Peyer's patch (tissue), 4 donors: Measurements from ENCODE around the gene MET.

Experiments
- CTCF ChIP-seq, 6 experiments: fragments of 450-650 bp in 4 of 6; fragments of 200-600 bp in 2 of 6; sonication (generic) in 1 of 6; IDR thresholded peaks; one replicate each; pipeline ENCODE4 v1.5.1; 2017 to 2019; ENCODE audit warnings: antibody characterized with exemption in 6 of 6, mild to moderate bottlenecking in 3 of 6, moderate library complexity in 1 of 6
- POLR2A ChIP-seq, 2 donors: fragments of 450-650 bp; IDR thresholded peaks; one replicate each; pipeline ENCODE4 v1.5.1; 2017; ENCODE audit warnings: antibody characterized with exemption in 2 of 2, mild to moderate bottlenecking in 2 of 2, moderate library complexity in 2 of 2

GRCh38 chr7:116836911-116837310 is 164.9 kb downstream of the MET start:
- TF ChIP-seq CTCF (IDR thresholded peaks at IDR 0.05) = no peak
- TF ChIP-seq POLR2A (IDR thresholded peaks at IDR 0.05) = no peak
